ENCODE measurements around the gene SOX9. TPM values are rescaled to one million over a fixed set of nuclear protein-coding genes. Genes with fewer than 3 reads are reported as not detected.

The SOX9 gene
- total RNA-seq, 6 experiments from 2014 or later: 0.71 to 4.2 (median 1.00) TPM

DNA sequence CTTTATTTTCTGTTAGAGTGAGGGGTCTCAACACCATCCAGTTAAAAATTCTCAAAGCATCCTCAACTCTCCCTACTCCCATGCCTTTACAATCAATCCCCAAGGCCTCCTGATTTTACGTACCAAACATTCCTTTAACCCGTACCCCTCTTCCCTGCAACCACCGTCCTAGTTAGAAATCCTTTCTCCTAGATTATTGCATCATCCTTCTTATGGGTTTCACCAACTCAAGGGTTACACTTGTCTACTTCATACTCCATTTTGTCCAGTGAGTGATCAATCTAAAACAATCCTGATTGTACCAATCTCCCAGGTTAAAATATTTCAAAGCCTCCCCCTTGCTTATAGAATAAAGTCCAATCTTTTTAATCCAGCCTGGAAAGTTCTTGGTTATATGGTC lies 24.7 kb downstream of the SOX9 start:
- no peak overlapping the region for H3K4me3 Mint-ChIP-seq
- TF ChIP-seq, protein P1, sequence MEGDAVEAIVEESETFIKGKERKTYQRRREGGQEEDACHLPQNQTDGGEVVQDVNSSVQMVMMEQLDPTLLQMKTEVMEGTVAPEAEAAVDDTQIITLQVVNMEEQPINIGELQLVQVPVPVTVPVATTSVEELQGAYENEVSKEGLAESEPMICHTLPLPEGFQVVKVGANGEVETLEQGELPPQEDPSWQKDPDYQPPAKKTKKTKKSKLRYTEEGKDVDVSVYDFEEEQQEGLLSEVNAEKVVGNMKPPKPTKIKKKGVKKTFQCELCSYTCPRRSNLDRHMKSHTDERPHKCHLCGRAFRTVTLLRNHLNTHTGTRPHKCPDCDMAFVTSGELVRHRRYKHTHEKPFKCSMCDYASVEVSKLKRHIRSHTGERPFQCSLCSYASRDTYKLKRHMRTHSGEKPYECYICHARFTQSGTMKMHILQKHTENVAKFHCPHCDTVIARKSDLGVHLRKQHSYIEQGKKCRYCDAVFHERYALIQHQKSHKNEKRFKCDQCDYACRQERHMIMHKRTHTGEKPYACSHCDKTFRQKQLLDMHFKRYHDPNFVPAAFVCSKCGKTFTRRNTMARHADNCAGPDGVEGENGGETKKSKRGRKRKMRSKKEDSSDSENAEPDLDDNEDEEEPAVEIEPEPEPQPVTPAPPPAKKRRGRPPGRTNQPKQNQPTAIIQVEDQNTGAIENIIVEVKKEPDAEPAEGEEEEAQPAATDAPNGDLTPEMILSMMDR (IDR thresholded peaks at IDR 0.05): no peak
- peaks cover 8% of the 10 kb centered on the region; the same call in 1 of the 2 replicates for H3K4me1 Mint-ChIP-seq (ENCODE audit: low read depth)
- H3K36me3 Mint-ChIP-seq (ENCODE audit: low read depth): no peaks in the 10 kb centered on the region
- no peak for DNase-seq
- H3K9me3 Mint-ChIP-seq: no peaks in the 10 kb centered on the region
- no peak overlapping the region for H3K27ac Mint-ChIP-seq
- H3K27me3 Mint-ChIP-seq (ENCODE audit: insufficient read depth): peaks cover 7% of the 10 kb centered on the region

- no peak overlapping the region for H3K27ac Mint-ChIP-seq
- DNase-seq: peak; percentile 15
Observed at GRCh38 chr17:72145962-72146361, 25.1 kb downstream of the SOX9 start.

DNA sequence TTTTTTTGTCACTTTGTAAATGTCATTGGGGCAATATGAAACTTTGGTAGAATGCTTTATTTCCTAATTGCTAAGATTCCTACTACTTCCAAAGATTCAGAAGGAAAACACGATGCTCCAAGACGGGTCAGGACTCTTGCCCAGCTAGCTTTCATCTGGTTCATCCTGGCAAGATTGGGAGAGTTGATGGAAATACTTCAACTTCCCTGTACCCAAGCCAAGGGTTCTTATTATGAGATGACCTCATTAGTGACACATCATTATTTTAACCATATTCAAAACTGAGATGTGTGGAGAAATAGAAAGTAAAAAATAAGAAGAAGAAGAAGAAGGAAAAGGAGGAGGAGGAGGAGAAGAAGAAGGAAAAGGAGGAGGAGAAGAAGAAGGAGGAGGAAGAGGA lies 25.6 kb downstream of the SOX9 start:
- DNase-seq: no peak
- no peak overlapping the region for H3K27ac Mint-ChIP-seq
- no peaks in the 10 kb centered on the region for H3K36me3 Mint-ChIP-seq (ENCODE audit: low read depth)
- TF ChIP-seq, protein P1 (IDR thresholded peaks at IDR 0.05): no peak
- H3K4me3 Mint-ChIP-seq: no peak overlapping the region
- peaks cover 11% of the 10 kb centered on the region for H3K4me1 Mint-ChIP-seq (ENCODE audit: low read depth)
- H3K27me3 Mint-ChIP-seq (ENCODE audit: insufficient read depth): peaks cover 7% of the 10 kb centered on the region
- H3K9me3 Mint-ChIP-seq: no peaks in the 10 kb centered on the region

More at GRCh38 chr17:72145962-72146361, 25.1 kb downstream of the SOX9 start:
- H3K27me3 Mint-ChIP-seq (ENCODE audit: insufficient read depth): peaks cover 7% of the 10 kb centered on the region
- no peaks in the 10 kb centered on the region for H3K9me3 Mint-ChIP-seq
- no peaks in the 10 kb centered on the region for H3K36me3 Mint-ChIP-seq (ENCODE audit: low read depth)
- peaks cover 8% of the 10 kb centered on the region; the same call in 1 of the 2 replicates for H3K4me1 Mint-ChIP-seq (ENCODE audit: low read depth)
- TF ChIP-seq, protein P1 (IDR thresholded peaks at IDR 0.05): no peak
- H3K4me3 Mint-ChIP-seq: no peak overlapping the region

- Mint-ChIP-seq H3K36me3 (ENCODE audit: low read depth) (no peaks in the 10 kb centered on the region), H3K4me1 (ENCODE audit: low read depth) (peaks cover 22% of the 10 kb centered on the region), H3K9me3 (no peaks in the 10 kb centered on the region), H3K4me3 (no peak overlapping the region), H3K27ac (no peak overlapping the region), H3K27me3 (ENCODE audit: insufficient read depth) (peaks cover 6% of the 10 kb centered on the region)
- TF ChIP-seq, protein P1 (IDR thresholded peaks at IDR 0.05): no peak
- no peak for DNase-seq
Observed at GRCh38 chr17:72150632-72151460, 30.0 kb downstream of the SOX9 start.

- Mint-ChIP-seq H3K4me1 (ENCODE audit: low read depth) (peaks cover 14% of the 10 kb centered on the region), H3K9me3 (no peaks in the 10 kb centered on the region), H3K4me3 (no peak overlapping the region), H3K27ac (no peak overlapping the region), H3K36me3 (ENCODE audit: low read depth) (no peaks in the 10 kb centered on the region), H3K27me3 (ENCODE audit: insufficient read depth) (peaks cover 5% of the 10 kb centered on the region)
- TF ChIP-seq, protein P1 (IDR thresholded peaks at IDR 0.05): no peak
- no peak for DNase-seq
Observed at GRCh38 chr17:72151565-72152386, 31.0 kb downstream of the SOX9 start.

All from HFFc6 (cell line).